HG03066 (cell line): ENCODE measurements around the gene AEBP1.

Experiments used
- ATAC-seq: cut with Tn5 transposase; IDR thresholded peaks from one replicate; pipeline ENCODE4 v1.9.1; 2021; ENCODE audit warnings: low read depth; ENCODE audit not compliant: unreplicated experiment

AEBP1 gene

DNA sequence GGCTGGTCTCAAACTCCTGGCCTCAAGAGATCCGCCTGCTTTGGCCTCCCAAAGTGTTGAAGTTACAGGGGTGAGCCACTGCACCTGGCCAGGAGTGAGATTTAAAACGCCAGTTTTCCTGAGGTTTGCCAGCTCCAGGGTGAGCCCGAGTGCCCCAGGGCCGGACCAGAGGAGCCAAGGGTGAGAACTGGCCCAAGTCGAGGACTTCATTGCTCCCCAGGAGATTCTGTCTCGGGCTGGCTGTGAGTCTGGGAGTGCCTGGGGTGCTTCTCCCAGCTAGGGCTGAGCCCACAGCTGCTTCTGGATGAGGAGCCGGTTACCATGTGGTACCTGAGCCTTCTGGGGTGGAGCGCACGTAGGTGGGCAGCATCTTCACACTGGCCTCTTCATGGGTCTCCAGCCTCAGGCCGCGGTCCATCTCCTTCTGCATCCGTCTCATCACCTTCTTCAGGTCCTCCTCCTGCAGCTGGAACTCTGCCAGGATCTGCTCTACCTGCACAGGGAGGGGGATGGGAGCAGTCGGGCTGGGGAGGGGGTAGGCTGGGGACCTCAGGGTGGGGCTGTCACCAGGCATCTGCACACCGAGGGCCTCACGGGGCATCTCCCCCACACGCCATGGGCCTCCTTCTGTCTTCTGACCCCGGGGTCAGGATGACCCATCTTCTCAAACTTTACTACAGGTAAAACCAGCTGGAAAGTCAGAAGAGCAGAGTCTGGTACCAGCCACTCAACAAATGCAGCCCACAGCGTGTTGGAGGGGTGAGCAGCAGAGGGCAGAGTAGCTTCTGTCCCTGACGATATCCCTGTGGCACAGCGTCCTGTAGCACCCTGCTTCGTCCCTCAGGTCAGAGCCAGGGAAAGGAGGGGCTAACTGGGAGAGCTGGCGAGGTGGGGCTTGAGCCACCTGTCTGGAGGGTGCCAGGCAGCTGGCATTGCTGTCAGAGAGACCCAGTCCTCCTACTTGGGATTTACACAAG is 49.1 kb downstream of the AEBP1 start:
- no peak for ATAC-seq

DNA sequence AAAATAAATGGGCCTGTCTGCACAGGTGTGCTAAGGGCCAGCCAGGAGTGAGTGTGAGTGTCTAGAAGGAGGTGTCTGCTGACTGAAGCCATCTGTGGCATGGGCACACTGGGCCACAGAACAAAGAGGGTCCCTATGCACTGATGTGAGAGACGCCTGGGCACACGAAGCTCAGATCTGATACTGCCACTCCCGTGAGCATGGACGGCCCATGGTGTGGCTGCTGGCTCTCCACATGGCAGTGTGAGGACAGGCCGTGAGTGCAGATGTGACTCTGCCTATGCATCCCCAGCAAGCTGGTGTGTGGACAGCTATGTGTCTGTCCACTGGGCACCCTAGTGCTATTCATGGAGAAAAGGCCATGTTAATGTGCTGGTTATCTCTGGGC is 49.8 kb downstream of the AEBP1 start:
- no peak for ATAC-seq

DNA sequence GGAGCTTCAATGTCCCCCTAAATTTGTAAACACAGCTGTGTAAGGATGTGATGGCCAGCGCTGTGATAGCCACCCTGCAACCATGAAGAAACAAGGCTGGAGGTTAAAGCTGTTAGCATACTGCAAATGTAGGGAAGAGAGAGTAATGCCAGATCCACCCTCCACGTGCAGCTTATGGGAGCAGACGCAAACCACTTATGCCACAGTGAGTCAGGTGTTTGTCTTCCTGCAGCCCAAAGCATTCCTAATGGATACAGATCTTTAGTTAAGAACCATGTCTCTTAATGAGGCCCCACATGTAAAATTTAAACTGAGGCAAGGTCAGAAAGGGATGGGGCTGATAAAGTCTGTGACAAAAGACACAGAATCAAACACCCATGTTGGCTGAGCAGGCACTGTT is 50.6 kb downstream of the AEBP1 start:
- no peak for ATAC-seq

DNA sequence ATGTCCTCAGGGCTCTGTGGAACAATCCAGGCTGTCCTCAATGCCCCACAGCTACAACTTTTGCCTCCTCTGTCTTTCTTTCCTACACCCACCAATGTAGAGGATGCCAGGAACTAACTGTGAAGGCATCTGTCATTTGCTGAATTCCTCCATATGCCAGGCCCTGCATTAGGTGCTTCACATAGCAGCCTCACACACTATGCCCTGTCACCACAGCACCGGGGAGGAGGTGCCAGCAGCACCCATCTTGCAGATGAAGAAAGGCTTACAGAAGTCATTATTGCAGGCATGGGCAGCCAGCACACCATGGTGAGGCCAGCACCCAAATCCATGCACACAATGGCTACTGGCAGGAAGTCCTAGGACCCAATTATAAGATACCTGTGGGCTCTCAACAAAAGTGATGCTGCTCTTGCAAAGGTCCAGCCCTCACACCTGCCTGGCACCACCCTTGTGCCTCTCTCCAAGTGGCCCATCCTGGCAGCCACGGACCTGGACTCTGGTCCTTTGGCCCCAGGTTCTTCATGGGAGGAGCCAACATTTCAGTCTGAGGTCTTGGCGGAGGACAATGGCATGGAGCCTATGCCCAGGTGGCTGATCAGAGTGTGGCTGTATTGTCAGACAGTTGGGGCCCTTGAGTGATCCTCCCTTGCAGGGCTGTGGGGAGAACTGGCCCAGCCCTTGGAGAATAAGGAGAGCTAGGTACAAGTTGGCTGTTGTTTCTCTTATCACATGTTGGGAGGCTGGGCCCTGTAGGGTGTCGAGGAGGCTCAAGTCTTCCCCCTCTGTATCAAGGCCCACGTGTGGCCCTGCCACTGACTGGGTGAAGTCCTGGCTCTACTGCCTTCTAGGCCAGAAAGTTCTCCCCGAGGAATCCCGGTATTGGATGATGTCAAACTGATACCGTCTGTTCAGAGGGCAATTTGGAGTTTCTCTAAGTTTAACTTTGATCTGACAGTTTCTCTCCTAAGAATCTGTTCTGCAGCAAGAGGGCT is 51.3 kb downstream of the AEBP1 start:
- no peak for ATAC-seq

DNA sequence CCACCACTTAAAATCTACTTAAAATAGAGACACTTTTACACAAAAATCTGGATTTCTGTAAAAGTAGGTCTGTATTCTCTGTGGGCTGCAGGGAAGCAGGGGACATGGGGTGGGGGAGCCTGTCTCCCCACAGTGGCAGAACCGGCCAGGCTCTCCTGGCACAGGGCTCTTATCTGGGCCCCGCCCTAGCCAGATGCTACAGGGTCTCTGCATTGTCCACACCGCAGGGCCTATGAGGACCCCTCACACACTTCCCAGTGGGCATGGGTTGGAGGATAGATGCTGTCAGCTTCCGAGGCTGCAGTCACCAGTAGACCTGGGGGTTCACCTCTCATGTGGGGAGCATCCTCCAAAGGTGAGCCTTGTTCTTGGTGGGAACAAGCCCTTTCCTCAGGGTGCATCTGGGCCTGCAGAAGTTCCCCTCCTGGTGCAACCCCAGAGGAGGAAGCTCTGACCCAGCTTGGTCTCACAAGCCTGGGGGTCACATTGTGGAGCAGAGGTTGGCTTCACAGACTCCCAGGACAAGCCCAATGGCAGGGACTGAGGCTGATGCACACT is 52.4 kb downstream of the AEBP1 start:
- no peak for ATAC-seq

DNA sequence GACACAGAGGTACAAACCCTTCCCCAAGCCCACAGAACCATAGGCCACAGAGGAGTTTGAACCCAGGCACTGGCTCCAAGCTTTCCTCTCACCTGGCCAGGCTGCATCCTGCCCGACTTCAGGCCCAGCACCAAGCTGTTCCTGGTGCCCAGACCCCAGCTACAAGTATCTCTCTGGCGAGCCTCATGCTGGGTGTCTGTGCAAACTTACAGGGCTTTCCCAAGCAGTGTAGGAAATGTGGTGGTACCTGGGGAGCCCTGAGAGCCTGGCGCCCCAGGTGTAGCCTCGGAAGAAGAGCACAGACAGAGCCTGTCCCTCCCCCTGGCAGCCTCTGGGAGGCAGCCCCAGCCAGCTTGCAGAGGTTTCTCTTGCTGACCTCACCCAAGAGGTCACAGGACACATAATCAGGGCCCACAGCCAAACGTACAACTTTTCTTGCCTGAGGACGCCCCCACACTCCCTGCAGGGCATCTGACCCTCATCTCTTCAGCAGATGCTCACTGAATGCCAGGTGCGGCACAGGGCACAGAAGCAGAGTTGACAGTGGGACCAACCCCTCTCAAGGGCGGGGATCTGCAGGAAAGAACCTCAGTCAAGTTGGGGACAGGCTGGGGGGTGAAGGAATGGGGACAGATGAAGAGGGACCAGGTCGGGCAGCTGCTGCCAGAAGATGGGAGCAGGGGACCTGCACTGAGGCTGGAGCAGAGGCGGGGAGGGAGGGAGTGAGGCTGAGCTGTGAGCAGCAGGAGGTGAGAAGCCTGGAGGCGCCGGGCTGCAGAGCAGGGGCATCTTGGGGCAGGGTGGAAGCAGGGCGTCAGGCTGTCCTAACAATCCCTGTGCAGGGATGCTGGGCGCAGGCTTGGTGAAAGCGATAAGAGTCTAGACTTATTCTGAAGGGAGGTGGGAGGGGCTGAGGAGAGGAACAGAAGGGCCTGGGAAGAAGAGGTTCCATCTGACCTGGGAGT is 53.3 kb downstream of the AEBP1 start:
- no peak for ATAC-seq

DNA sequence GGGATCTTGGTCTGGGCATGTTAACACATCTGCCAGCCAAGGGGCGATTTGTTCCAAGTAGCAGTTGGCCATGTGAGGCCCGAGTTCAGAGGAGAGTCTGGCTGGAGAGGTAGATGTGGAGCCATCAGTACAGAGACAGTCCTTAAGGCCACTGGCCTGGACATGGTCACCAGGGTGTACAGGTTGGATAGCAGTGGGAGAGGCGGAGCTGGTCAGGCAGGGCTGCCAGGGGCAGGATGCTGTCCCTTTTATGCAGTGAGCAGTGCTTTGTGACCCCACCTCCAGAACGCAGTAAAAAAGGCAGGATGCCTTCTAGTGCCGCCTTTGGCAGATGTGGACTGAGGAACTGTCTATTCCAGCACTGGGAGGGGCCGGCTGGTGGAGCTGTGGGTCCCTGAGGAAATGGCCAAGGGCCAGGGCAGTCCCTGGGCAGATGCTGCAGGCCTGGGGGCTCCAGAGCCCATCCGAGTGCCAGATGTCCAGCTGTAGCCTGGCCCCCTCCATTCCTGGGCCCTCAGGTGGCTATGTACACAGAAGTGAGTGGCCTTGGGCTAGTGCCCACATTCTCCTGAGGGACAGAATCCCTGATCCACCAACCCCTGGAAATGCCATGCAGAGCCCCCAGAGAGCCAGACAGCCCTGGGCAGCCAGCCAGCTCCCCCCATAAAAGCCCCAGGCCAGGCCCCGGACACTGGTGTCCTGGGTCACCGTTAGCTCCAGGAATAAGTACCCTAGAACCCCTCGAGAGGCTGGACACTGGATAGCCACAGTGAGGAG is 54.1 kb downstream of the AEBP1 start:
- no peak for ATAC-seq

DNA sequence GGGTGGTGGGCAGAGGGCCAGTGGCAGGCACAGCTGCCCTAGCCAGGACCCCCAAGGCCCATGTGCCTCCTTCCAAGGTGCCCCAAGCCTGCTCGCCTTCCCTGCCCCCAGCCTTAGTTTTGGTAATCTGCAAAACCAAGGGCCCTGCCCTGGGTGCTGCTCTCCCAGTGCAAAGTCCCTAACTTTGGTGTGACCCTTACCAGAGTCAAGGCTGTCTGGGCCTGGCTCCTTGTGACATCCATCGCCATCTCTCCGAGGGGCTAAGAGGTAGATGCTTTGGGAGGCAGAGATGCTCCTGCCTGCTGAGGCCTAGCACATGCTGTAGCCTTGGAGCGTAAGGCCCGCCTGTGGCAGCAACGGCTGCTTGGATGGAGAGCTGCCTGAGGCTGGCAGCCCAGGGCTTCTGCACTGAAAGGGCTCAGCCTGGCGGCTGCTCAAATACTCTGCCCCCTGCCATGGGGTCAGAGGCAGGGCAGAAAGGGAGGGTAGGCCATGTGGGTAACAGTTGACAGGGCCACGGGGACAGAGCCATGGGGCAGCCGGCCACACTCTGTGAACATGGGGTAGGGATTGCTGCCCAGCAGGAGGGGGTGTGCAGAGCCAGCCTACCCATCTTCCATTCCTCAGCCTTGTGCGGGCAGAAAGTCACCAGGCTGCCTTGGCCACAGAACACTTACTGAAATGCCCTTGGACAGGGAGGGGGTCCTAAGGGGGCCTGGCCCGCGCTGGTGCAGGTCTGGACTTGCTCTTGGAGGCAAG is 54.9 kb downstream of the AEBP1 start:
- no peak for ATAC-seq

DNA sequence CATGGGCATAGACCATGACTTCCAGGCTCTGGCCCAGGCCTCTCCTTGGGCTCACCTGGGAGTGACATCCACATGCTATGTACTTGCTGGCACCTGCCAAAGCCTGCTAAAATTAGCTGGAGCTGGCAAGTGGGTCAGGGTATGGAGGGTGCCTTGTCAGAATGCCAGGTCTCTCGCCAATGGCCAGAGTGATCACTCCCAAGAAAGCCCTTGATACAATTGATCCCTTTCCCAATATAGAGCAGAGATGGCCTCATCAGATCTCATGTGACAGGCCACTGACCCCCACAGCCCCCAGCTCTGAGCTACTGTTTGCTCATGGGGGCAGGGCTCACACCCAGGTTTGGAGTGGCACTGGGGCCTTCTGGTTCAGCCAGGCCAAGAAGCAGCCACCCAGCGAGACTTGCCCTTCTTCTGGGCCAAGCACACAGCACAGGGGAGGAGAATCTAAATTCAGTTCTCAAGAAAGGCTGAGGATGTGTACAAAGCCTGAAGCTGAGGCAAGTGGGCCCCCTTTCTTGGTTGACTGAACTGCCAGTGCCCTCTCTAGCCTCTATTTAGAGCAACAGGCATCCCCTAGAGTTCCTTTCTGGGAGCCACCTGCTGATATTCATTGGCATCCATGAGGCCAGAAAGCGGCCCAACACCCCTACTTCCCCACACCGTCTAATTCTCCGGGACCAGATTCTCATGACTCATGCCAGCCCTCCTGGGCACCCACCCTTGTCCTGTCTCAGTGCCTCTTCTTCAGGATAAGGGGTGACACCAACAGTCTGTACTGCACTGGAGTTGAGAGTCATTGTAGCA is 55.9 kb downstream of the AEBP1 start:
- ATAC-seq = no peak

DNA sequence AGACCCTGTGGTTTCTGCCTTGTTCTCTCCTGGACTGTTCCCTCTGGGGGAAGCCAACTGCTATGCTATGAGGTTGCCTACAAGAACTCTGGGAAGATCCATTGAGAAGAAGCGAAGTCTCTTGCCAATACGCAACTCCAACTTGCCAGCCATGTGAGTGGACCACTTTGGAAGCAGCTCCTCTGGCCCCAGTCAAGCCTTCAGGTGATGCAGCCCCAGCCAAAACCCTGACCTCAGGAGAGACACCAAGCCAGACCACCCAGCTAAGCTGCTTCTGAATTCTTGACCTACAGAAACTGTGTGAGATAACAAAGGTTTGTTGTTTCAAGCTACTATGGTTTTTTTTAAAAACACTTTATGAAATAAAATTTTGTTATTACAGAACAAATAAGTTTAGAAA is 57.2 kb downstream of the AEBP1 start:
- no peak for ATAC-seq

DNA sequence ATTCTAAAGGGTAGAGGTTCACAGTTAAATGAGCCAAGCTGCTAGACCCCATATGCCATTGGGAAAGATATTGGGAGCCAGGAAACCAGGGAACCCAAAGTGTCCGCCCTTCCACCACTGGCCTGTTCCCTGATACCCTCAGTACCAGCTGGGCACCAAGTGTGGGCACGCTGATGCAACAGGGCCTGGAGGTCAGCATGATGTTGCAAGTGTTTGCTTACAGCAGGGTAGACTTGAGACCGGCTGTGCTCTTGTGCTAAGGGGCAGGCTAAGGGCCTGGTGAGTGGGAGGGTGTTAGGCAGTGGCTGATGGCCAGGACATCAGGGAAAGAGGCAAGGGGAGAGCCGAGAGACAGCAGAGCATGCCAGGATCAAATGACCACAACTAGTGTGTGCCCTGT is 58.0 kb downstream of the AEBP1 start:
- ATAC-seq = no peak

DNA sequence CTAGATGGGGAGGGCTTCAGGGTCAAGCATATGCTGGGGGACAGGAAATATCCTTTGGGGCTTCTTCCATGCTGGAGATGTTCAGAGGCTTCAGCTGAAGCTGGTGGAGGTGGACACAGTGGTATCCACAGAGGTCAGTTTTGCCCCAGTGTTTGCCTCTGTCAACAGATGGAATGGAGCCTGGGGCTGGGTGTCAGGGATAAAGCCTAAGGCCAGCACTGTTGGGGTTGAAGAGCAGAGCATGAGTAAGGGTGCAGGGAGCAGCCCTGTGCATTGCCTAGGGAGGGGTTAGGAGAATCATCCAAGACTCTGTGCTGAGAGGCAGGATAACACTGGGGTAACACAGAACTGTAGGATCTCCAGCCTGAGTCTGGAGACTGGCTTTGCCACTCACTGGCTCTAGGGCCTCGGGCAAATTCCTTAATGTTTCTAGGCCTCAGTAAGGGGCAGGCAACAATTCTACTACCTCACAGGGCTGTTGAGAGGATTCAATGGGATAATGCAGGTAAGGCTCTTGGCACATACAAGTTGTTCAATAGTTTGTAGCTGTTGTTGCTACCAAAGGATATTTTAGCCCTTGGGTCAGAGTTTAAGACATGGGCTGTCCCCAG is 58.7 kb downstream of the AEBP1 start:
- no peak for ATAC-seq

DNA sequence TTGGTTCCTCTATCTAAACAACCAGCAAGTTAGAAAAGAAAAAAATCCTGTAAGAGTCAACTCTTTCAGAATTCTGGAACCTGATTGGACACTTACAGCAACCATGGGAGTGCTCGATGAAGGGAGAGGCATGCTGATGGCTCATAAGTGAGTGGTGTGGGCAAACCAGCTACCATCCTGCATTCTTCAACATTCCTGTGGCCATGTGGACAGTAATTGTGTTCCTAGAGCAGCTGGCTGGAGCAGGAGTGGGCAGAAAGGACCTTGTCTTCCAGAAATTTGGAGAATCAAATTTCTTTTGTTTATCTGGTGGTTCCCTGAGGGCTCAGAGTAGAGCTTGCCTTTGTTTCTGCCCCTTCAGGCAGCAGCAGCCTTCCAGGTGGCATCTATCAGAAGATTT is 59.4 kb downstream of the AEBP1 start:
- ATAC-seq = no peak
